Breast epithelium (tissue), 3 donors: Measurements from ENCODE around the gene C9orf152.

Experiments used
- CTCF ChIP-seq, 3 donors: fragments of 450-650 bp; IDR thresholded peaks; one replicate each; pipeline ENCODE4 v1.5.1; 2016 to 2017; ENCODE audit warnings: antibody characterized with exemption in 3 of 3, mild to moderate bottlenecking in 3 of 3, moderate library complexity in 3 of 3
- POLR2A ChIP-seq: fragments of 450-650 bp; IDR thresholded peaks from one replicate; pipeline ENCODE4 v1.6.1; 2016; ENCODE audit warnings: antibody characterized with exemption, mild to moderate bottlenecking, moderate library complexity
- POLR2AphosphoS5 ChIP-seq, 3 donors: sonication (generic); formaldehyde crosslinking; IDR thresholded peaks; one replicate each; pipeline ENCODE4 v1.6.1; 2017; ENCODE audit warnings: antibody characterized with exemption in 3 of 3

- TF ChIP-seq CTCF (IDR thresholded peaks at IDR 0.05) (no peak), POLR2A (no peak), POLR2AphosphoS5 (IDR thresholded peaks at IDR 0.05) (no peak)
Measured at GRCh38 chr9:110173322-110173642, 34.7 kb downstream of the C9orf152 start.
